ENCODE results near the gene ZFP36L2.

ZFP36L2 gene

GRCh38 chr2:43262951-43263350 is 36.5 kb upstream of the ZFP36L2 start:
- H3K4me3 ChIP-seq (ENCODE audit: low read length): no peak overlapping the region
- TF ChIP-seq CTCF (IDR thresholded peaks at IDR 0.05; ENCODE audit: insufficient read depth, low read depth, low read length, missing control alignments): no peak
- no peak for DNase-seq (ENCODE audit: low read depth)

GRCh38 chr2:43262239-43262638 is 35.8 kb upstream of the ZFP36L2 start:
- no peak for DNase-seq (ENCODE audit: low read depth)
- no peak overlapping the region for H3K4me3 ChIP-seq (ENCODE audit: low read length)
- no peak for TF ChIP-seq CTCF (IDR thresholded peaks at IDR 0.05; ENCODE audit: insufficient read depth, low read depth, low read length, missing control alignments)

- TF ChIP-seq CTCF (IDR thresholded peaks at IDR 0.05; ENCODE audit: insufficient read depth, low read depth, low read length, missing control alignments): no peak
- no peak overlapping the region for H3K4me3 ChIP-seq (ENCODE audit: low read length)
- no peak for DNase-seq (ENCODE audit: low read depth)
Measured at GRCh38 chr2:43259512-43259911, 33.1 kb upstream of the ZFP36L2 start.

- TF ChIP-seq CTCF (IDR thresholded peaks at IDR 0.05; ENCODE audit: insufficient read depth, low read depth, low read length, missing control alignments): no peak
- H3K4me3 ChIP-seq (ENCODE audit: low read length): no peak overlapping the region
- DNase-seq (ENCODE audit: low read depth): no peak
Measured at GRCh38 chr2:43258547-43259156, 32.2 kb upstream of the ZFP36L2 start.

GRCh38 chr2:43255296-43255910 is 29.0 kb upstream of the ZFP36L2 start:
- no peak for TF ChIP-seq CTCF (IDR thresholded peaks at IDR 0.05; ENCODE audit: insufficient read depth, low read depth, low read length, missing control alignments)
- DNase-seq (ENCODE audit: low read depth): no peak
- H3K4me3 ChIP-seq (ENCODE audit: low read length): no peak overlapping the region

GRCh38 chr2:43254331-43254730 is 27.9 kb upstream of the ZFP36L2 start:
- H3K4me3 ChIP-seq (ENCODE audit: low read length): no peak overlapping the region
- no peak for DNase-seq (ENCODE audit: low read depth)
- TF ChIP-seq CTCF (IDR thresholded peaks at IDR 0.05; ENCODE audit: insufficient read depth, low read depth, low read length, missing control alignments): no peak
